Upper lobe of left lung (tissue), 6 donors: Measurements from ENCODE around the gene CLEC16A. TPM values are rescaled to one million over a fixed set of nuclear protein-coding genes. Genes with fewer than 3 reads are reported as not detected.
"Not testable (repeated sequence)": the region's sequence is repeated elsewhere in the genome, so short reads cannot be mapped to it uniquely, and the experiment has no call there.

ENCODE experiments used
- ATAC-seq, 2 donors: fragments of 200-7000 bp; cut with Tn5 transposase; one replicate each; pipeline ENCODE4 v1.9.1; 2022; ENCODE audit warnings: mild to moderate bottlenecking in 2 of 2, moderate library complexity in 2 of 2; ENCODE audit not compliant: low FRiP score in 2 of 2
- DNase-seq, 2 donors: peaks; one replicate each; pipeline ENCODE4 v3.0.0-alpha.2; 2019 to 2020
- H3K27ac ChIP-seq, 4 donors: fragments of 200-600 bp; sonication (generic); one replicate each; pipeline ENCODE4 v1.5.1; 2016 to 2019
- H3K27me3 ChIP-seq, 4 donors: fragments of 200-600 bp; sonication (generic); one replicate each; pipeline ENCODE4 v1.5.1; 2017 to 2019
- H3K36me3 ChIP-seq, 4 donors: fragments of 200-600 bp; sonication (generic); one replicate each; pipeline ENCODE4 v1.5.1; 2016 to 2019
- H3K4me1 ChIP-seq, 4 donors: fragments of 200-600 bp; sonication (generic); one replicate each; pipeline ENCODE4 v1.5.1; 2018 to 2019
- H3K4me3 ChIP-seq, 4 donors: fragments of 200-600 bp; sonication (generic); one replicate each; pipeline ENCODE4 v1.5.1; 2017 to 2019; ENCODE audit warnings: mild to moderate bottlenecking in 2 of 4, moderate library complexity in 1 of 4
- H3K9me3 ChIP-seq, 4 donors: fragments of 200-600 bp; sonication (generic); one replicate each; pipeline ENCODE4 v1.5.1; 2018 to 2019
- EP300 ChIP-seq, 4 donors: sonication (generic); formaldehyde crosslinking; IDR thresholded peaks; one replicate each; pipeline ENCODE4 v1.5.1; 2017; ENCODE audit warnings: antibody characterized with exemption in 4 of 4, control low read depth in 2 of 4
- POLR2A ChIP-seq, 4 donors: fragments of 450-650 bp; IDR thresholded peaks; one replicate each; pipeline ENCODE4 v1.5.1; 2016 to 2017; ENCODE audit warnings: antibody characterized with exemption in 4 of 4, mild to moderate bottlenecking in 2 of 4
- POLR2AphosphoS5 ChIP-seq, 2 donors: sonication (generic); formaldehyde crosslinking; IDR thresholded peaks; one replicate each; pipeline ENCODE4 v1.5.1; 2017; ENCODE audit warnings: antibody characterized with exemption in 2 of 2
- WGBS, 2 donors: methylation state at CpG; one replicate each; pipeline ENCODE4 v1.1.5; 2017 to 2018; 5-methylcytosine and 5-hydroxymethylcytosine counted together
- total RNA-seq, 6 donors: library from RNA; depleted of rRNA in 4 of 6; stranded (reverse); fragments of >200 nt in 4 of 6; gene quantifications; one replicate each; pipeline versions ENCODE4 v1.1.0 to v1.2.1, GENCODE V29; 2016 to 2021
- TF ChIP-seq, protein P1 (sequence below), 6 experiments: fragments of 450-650 bp in 4 of 6; fragments of 200-600 bp in 2 of 6; sonication (generic) in 2 of 6; IDR thresholded peaks; one replicate each; pipeline ENCODE4 v1.5.1; 2016 to 2019; ENCODE audit warnings: antibody characterized with exemption in 6 of 6
- donor health status: DM: no; HTN: no; CAD: no; lungs with moderate emphysema.
- donor health status: DM: no; HTN: yes; CAD: no; lungs with severe emphysema.

The CLEC16A gene
- total RNA-seq, 6 donors from 2014 or later: 33.3 to 85.9 (median 46.4) TPM

- Histone ChIP-seq H3K4me3 (no peak overlapping the region), H3K9me3 (no peaks in the 10 kb centered on the region), H3K4me1 (peaks cover 27 to 51% (median 44%) of the 10 kb centered on the region in 4 donors), H3K27ac (no peak overlapping the region), H3K27me3 (no peaks in the 10 kb centered on the region), H3K36me3 (peaks cover 0 to 11% (median 2%) of the 10 kb centered on the region in 4 donors)
- WGBS, 2 donors: 90 to 92% methylated on average over 6 of the region's 6 CpGs
- ATAC-seq (no peak), DNase-seq (no peak)
- TF ChIP-seq EP300 (IDR thresholded peaks at IDR 0.05) (no peak), POLR2A (IDR thresholded peaks at IDR 0.05) (no peak), POLR2AphosphoS5 (IDR thresholded peaks at IDR 0.05) (no peak)
- TF ChIP-seq, protein P1, sequence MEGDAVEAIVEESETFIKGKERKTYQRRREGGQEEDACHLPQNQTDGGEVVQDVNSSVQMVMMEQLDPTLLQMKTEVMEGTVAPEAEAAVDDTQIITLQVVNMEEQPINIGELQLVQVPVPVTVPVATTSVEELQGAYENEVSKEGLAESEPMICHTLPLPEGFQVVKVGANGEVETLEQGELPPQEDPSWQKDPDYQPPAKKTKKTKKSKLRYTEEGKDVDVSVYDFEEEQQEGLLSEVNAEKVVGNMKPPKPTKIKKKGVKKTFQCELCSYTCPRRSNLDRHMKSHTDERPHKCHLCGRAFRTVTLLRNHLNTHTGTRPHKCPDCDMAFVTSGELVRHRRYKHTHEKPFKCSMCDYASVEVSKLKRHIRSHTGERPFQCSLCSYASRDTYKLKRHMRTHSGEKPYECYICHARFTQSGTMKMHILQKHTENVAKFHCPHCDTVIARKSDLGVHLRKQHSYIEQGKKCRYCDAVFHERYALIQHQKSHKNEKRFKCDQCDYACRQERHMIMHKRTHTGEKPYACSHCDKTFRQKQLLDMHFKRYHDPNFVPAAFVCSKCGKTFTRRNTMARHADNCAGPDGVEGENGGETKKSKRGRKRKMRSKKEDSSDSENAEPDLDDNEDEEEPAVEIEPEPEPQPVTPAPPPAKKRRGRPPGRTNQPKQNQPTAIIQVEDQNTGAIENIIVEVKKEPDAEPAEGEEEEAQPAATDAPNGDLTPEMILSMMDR (IDR thresholded peaks at IDR 0.05): no peak
These were observed 156.9 kb downstream of the CLEC16A start for GRCh38 chr16:11101283-11101682.

DNA sequence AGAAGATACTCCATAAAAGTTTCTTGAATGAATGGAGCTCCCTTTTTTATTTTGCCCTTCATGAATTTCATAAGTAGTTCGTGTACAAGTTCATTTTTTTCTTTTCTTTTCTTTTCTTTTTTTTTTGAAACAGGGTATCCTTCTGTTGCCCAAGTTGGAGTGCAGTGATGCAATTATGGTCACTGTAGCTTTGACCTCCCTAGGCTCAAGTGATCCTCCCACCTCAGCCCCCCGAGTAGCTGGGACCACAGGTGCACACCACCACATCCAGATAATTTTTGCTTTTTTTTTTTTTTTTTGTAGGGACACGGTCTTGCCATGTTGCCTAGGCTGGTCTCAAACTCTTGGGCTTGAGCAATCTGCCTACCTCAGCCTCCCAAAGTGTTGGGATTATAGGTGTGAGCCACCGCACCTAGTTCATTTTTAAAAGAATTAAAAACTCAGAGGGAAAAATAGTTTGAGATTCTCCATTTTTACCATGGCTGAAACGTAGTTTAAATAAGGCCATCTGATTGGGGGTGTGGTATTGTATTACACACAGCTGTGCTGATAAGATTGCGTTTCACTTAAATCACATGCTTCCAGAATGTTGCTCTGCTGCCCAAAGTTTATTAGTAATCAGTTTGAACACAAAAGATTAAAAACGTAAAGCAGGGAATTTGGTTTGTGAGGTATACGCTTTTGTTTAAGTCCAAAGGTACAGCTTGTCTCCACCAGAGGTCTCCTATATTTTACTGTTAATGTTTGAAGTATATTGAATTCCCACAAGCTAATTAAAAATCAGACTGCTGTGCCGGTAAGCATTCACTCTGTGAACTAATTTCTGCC lies 157.5 kb downstream of the CLEC16A start:
- no peaks in the 10 kb centered on the region for H3K9me3 ChIP-seq
- no peak overlapping the region for H3K4me3 ChIP-seq
- 68% methylated on average over 9 of the region's 9 CpGs for WGBS, 2 donors
- H3K36me3 ChIP-seq: peaks cover 0 to 11% (median 2%) of the 10 kb centered on the region in 4 donors
- H3K27me3 ChIP-seq: no peaks in the 10 kb centered on the region
- ATAC-seq: no peak
- no peak for TF ChIP-seq POLR2AphosphoS5 (IDR thresholded peaks at IDR 0.05)
- TF ChIP-seq POLR2A (IDR thresholded peaks at IDR 0.05): no peak
- no peak for TF ChIP-seq EP300 (IDR thresholded peaks at IDR 0.05)
- peak overlapping the region in 2 of 4 donors; percentile 24 to 78 for H3K27ac ChIP-seq
- H3K4me1 ChIP-seq: peaks cover 27 to 54% (median 45%) of the 10 kb centered on the region in 4 donors
- no peak for DNase-seq

DNA sequence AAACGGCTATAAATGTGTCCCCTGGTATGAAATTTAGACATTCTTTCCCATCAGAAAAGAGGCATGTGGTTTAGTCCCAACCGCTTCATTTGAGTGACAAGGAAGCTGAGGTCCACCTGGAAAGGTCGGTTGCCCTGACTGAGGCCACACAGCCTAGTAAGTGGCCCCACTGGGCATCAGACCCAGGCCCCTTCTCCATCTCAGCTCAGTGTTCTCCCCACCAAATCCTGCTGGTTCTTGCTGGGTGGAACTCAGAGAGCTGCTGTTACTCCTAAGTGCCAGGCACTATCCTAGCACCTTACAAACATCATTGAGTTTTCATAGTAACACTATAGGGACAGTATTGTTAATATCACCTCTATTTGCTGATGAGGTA lies 158.1 kb downstream of the CLEC16A start:
- 80 to 88% methylated on average over 3 of the region's 3 CpGs for WGBS, 2 donors
- ATAC-seq: no peak
- Histone ChIP-seq H3K27ac (peak overlapping the region in 2 of 4 donors; percentile 24 to 78), H3K27me3 (no peaks in the 10 kb centered on the region), H3K4me1 (peaks cover 29 to 60% (median 47%) of the 10 kb centered on the region in 4 donors), H3K4me3 (no peak overlapping the region), H3K9me3 (no peaks in the 10 kb centered on the region), H3K36me3 (peaks cover 0 to 11% (median 2%) of the 10 kb centered on the region in 4 donors)
- no peak for DNase-seq
- TF ChIP-seq POLR2A (IDR thresholded peaks at IDR 0.05) (no peak), POLR2AphosphoS5 (IDR thresholded peaks at IDR 0.05) (no peak), EP300 (IDR thresholded peaks at IDR 0.05) (no peak)
- TF ChIP-seq, protein P1 (IDR thresholded peaks at IDR 0.05): no peak

GRCh38 chr16:11103301-11103700 lies 158.9 kb downstream of the CLEC16A start:
- 94 to 95% methylated on average over 5 of the region's 5 CpGs for WGBS, 2 donors
- ATAC-seq, H3K4me3 ChIP-seq, H3K36me3 ChIP-seq, H3K9me3 ChIP-seq, H3K27me3 ChIP-seq, DNase-seq: not testable (repeated sequence)
- Histone ChIP-seq H3K27ac (peak overlapping the region in 2 of 4 donors; percentile 35 to 78), H3K4me1 (peaks cover 36 to 67% (median 51%) of the 10 kb centered on the region in 4 donors)

- Histone ChIP-seq H3K9me3 (no peaks in the 10 kb centered on the region), H3K27ac (peak overlapping the region; percentile 13 to 78 (median 58)), H3K36me3 (no peaks in the 10 kb centered on the region), H3K4me1 (peaks cover 39 to 72% (median 56%) of the 10 kb centered on the region in 4 donors), H3K4me3 (no peak overlapping the region), H3K27me3 (no peaks in the 10 kb centered on the region)
- TF ChIP-seq, protein P1 (IDR thresholded peaks at IDR 0.05): no peak
- TF ChIP-seq POLR2A (IDR thresholded peaks at IDR 0.05): no peak
- TF ChIP-seq POLR2AphosphoS5 (IDR thresholded peaks at IDR 0.05): no peak
- no peak for TF ChIP-seq EP300 (IDR thresholded peaks at IDR 0.05)
- no peak for ATAC-seq
- no peak for DNase-seq
- 42 to 60% methylated on average over 3 to 4 of the region's 4 CpGs for WGBS, 2 donors
These were observed 160.0 kb downstream of the CLEC16A start for GRCh38 chr16:11104168-11105037.
